ENCODE data around the gene CNTNAP2.

CNTNAP2 gene

DNA sequence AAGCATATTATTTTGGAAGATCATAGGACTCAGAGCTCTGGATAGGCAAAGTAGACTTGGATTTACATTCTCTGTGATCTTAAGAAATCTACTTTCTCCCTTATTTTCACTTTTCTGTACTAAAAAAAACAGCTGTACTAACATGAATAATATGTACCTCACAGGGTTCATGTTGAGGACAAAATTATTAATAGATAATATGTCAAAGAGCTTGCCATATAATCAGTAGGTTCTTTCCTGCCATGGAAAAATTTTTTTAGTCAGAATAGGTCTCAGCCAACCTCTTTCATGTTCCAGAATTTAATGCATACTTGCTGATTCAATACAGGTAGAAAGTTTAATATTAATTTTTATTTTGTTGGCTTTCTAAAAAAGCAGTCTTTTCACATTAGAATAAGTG, 1693.7 kb downstream of the CNTNAP2 start:
- DNase-seq, result no peak

DNA sequence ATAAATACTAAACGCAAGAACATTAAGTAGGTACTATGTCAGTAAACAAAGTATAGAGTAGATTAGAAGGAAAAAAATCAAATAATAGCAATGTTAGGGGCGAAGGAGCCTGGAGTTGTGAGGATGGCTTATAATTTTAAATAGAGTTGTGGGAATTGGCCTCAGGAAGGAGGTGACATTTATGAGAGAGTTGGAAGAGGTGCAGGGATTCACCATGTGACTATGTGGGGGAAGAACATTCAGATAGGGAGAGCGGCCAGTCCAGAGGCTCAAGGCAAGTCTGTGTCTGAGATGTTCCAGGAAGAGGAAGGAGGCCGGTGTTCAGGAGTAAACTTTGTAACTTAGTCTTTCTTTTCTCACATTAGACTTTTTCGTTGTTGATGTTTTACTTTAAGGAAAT, 1695.3 kb downstream of the CNTNAP2 start:
- DNase-seq, result no peak

DNA sequence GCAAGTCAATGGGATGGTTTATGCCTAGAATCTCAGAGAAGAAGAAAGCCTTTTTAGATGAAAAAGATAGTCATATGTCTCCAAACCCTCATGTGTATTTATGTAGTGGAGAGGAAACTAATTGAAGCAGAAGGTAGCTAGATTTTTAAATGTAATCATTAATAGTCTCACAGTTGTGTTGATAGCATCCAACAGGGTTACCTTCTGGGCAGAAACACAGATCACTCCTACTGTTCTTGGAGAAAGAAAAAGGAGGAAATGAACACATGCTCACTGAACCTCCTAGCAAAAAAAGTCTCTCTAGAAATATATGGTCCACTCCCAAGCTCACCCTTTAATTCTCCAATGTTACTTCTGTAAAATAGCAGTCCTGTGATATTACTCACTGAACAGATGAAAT, 1696.7 kb downstream of the CNTNAP2 start:
- no peak for DNase-seq

DNA sequence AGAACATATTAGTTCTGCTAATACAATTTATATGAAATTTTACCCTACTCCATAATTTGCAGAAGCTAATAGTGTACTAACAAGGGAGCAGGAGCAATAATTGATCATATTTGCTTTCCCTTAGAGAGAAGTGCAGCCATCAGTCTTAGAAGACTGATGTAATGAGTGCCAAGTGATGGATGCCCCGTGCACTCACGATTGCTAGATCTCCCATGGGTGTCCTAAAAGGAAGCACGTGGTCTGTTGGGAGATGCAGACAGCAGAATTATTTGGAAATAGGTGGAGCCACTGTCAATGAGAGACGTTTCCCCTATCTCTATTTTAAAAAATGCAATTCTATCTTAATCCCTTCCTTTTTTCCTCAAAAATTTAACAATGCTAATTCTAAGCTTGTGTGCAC, 1701.7 kb downstream of the CNTNAP2 start:
- no peak for DNase-seq

- DNase-seq, result no peak
Observed at GRCh38 chr7:147824671-147825070, 1708.1 kb downstream of the CNTNAP2 start.

DNA sequence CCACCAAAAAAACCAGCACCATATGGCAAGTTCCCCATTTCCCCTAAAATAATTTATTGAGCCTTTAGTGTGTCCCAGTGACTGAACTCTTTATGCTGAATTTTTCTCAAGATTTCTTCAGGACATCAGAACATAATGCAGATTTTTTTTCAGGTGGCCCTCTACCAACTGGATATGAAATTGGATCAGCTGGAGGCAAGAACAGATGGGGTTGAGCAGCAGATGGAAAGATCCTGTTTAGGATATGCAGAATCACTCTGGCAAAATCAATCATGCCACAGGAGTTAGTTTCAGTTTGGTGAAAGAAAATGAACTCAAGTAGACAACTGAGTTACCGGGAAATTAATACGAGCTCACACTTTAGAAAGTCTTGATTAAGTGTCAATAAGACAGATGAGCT, 1712.4 kb downstream of the CNTNAP2 start:
- DNase-seq, result peak in 1 of 2 donors; percentile 4

- DNase-seq, result no peak
Observed at GRCh38 chr7:147833557-147833956, 1717.0 kb downstream of the CNTNAP2 start.

DNA sequence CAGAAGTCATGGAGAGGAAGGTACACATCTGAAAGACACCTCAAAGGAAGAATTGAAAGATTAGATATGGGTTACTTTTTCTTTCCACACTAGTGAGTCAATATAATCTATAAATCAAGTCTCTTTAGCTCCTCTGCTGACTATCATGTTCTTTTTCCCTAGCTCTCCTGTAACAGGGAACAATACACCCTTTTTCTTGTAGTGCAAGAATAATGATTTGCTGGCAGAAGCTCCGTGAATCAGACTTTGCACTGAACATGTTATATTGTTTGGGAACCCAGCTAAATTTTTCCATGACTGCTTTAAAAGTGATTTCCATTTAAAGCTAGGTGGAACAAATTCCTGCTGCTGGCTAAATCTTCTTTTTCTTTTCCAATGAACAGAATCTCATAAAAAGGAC, 1717.4 kb downstream of the CNTNAP2 start:
- DNase-seq, result peak in 1 of 2 donors; percentile 2

DNA sequence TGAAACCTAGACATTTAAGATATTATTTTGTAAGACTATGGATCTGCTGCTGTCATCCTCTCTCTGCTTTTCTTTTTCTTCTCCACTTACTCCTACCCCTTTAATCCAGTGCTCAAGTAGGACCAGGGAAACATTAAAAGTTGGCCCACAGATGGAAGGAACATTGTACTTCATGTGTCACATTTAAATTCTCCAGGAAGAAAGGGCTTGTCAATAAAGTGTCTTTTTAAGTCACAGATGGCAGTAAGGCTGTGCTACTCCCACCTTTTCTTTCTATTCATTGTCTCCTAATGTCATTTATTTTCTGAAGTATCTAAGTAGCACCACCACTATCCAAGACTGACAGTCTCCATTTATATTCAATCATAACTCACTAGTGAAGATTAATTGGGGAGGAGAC, 1736.2 kb downstream of the CNTNAP2 start:
- no peak for DNase-seq

DNA sequence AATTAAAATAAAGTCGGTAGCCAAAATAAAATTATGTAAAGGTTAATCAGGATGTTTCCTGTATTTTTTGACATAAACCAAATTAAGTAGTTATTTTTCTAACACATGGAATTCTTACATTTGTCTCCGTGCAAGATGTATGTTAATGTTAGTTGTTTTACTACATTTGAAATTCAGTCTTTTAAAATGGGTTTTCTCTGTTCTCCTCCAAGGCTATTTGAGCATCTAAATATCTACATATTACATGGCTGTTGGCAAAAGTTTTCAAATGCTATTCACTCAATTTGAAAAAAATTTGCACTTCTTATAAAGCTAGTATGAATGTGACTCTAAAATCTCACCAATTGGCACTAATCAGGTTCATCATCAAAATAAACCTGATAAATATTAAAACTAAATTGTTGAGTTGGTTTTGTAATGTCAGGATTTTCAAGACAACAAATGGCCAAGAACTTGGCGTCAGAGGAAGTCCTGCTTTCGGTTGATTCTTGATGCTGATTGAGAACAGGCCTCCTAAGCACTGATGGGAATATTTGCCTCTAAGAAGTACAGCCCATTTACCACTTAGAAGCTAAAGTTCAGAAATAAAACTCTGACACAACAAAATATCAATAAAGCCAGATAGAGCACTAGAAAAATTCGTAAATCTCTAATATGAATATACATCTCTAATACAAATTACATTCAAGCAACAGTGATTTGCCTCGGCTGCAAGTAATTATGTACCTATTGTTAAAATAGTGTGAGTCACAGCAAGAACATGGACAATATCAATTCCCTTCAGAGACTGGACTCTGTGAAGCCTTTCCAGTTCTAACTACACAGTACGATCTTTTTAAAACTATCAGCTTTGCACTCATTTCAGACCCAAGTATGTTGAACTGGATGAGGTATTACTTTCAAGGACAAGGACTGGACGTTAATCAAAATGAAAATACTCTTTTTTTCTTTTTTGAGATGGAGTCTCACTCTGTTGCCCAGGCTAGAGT, 1740.8 kb downstream of the CNTNAP2 start:
- DNase-seq, result no peak

DNA sequence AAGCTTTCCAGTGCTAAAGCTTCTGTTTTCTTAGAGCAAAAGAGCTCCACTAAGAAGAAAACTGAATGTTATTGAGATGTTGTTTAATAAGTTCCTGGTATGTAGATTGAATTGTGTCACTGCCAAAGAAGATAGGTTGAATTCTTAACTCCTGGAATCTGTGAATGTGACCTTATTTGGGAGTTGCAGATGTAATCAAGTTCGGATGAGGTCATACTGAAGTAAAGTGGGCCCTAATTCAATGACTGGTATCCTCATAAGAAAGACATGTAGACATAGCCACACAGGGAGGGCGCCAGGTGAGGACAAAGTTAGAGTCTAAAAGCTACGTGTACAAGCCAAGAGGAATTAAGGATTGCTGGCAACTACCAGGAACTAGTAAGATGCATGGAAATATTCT, 1741.8 kb downstream of the CNTNAP2 start:
- no peak for DNase-seq

GRCh38 chr7:147859033-147859432, 1742.4 kb downstream of the CNTNAP2 start:
- DNase-seq, result peak in 1 of 2 donors; percentile 6

- no peak for DNase-seq
Observed at GRCh38 chr7:147859486-147859885, 1742.9 kb downstream of the CNTNAP2 start.

DNA sequence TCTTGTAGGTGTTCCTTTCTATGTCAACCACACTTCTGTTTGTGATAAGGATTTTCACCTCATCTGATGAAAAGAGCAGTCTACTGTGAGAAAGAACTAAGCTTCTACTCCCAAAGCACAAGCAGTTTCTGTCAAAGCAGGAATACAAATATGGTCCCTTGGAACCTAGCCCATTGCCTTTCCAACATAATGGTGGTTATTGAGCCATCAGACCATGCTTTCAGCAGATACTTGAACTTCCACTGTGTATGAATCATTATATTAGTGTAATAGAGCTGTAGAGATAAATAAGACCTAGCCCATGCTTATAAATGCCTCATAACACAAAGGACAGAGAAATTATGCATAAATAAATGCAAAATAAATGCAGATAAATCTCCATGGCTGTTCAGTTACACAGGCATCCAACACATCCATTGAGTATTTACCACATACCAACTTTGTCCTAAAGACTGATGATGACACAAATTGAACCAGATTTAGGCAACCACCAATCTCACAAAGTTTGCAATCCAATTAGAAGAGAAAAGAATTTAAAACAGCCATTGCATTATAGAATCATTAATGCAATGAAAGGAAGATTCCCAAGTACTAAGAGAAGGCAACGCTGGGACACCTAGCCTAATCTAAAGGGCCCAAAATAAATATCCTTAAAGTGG, 1744.6 kb downstream of the CNTNAP2 start:
- DNase-seq, result peak in 1 of 2 donors; percentile 2

- DNase-seq, result no peak
Observed at GRCh38 chr7:147861945-147862344, 1745.3 kb downstream of the CNTNAP2 start.

- no peak for DNase-seq
Observed at GRCh38 chr7:147869456-147869855, 1752.9 kb downstream of the CNTNAP2 start.

GRCh38 chr7:147878912-147879661, 1762.5 kb downstream of the CNTNAP2 start:
- DNase-seq, result peak; percentile 12 to 45

DNA sequence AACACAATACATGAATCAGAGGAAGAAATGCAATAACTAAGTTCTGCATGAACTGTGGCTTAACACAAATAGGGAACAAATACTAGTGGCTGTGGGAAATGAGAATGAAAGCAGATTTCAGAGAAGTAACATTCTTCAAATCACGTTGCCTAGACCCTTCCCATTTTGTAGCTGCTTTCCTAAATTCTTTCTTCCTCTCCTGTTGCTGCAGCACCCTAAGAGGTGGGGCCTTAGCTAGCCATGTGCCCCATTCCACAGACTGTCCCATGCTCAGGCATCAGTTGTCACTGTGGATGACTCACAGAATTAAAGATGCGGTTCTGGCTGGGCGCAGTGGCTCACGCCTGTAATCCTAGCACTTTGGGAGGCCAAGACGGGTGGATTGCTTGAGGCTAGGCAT, 1769.3 kb downstream of the CNTNAP2 start:
- DNase-seq, result no peak

DNA sequence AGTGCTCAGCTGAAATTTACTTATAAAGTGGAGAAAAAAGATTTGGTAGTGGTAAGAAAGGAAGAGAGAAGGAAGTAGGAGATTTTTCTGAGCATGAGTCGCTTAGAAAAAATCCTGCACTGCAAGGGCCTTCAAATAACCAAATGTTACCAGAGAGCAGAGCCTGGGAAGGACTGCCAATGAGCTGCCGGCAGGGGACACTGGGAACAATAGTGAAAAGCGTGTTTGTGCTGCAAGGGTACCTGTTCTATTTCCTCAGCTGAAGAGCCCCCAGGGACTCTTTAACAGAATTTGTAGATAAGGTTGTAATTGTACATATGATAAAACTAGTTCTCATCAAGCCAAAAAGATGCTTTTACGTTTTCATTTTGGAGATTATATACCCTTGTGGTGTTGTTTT, 1777.7 kb downstream of the CNTNAP2 start:
- DNase-seq, result peak in 1 of 2 donors; percentile 5

- no peak for DNase-seq
Observed at GRCh38 chr7:147896121-147896520, 1779.5 kb downstream of the CNTNAP2 start.

- DNase-seq, result no peak
Observed at GRCh38 chr7:147903536-147904218, 1787.1 kb downstream of the CNTNAP2 start.

DNA sequence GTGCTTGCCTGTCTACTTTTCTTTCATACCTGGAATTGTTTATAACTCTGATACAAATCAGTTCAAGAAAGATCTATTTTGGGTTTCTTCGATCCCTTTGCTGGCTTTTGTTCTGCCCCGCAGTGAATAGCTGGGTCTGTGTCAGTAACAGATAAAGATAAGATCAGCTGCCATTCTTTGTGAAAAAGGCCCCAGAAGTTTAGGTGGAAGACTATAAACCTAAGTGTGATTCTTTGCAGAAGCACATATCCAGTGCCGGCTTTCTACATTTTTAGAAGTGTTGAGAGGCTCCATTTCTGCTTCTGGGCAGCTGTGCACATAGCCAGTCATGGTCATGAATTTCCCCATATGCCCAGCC, 1787.6 kb downstream of the CNTNAP2 start:
- no peak for DNase-seq

Measured in hippocampal formation (tissue), 2 donors.